ENCODE results near the gene TANGO2. TPM values are rescaled to one million over a fixed set of nuclear protein-coding genes. Genes with fewer than 3 reads are reported as not detected.

TANGO2 gene
- total and polyA plus RNA-seq, 9 donors = 11.0 to 17.5 (median 13.3) TPM

GRCh38 chr22:20029550-20030225 lies 8.8 kb downstream of the TANGO2 start:
- intact Hi-C loops (cut with DNase I) = loop anchor here in 1 of 4 donors (10.0 kb wide), 1 partner anchor 65 kb away; no protein-coding TSS in a partner anchor
- 87 to 90% (median 89%) methylated on average over 9 of the region's 9 CpGs for WGBS, 3 donors

GRCh38 chr22:20031732-20032406 lies 11.0 kb downstream of the TANGO2 start:
- Histone ChIP-seq H3K27me3 (no peaks in the 10 kb centered on the region), H3K4me3 (no peak overlapping the region), H3K27ac (no peak overlapping the region), H3K36me3 (no peaks in the 10 kb centered on the region), H3K9me3 (no peaks in the 10 kb centered on the region), H3K4me1 (ENCODE audit: insufficient read depth) (peaks cover 4% of the 10 kb centered on the region)
- 93 to 95% (median 94%) methylated on average over 15 to 16 of the region's 16 CpGs for WGBS, 3 donors
- TF ChIP-seq POLR2A (IDR thresholded peaks at IDR 0.05) (no peak), EP300 (IDR thresholded peaks at IDR 0.05) (no peak), CTCF (IDR thresholded peaks at IDR 0.05) (no peak)
- DNase-seq = no peak
- intact Hi-C loops (cut with DNase I) = no loop called here

More at GRCh38 chr22:20029550-20030225, 8.8 kb downstream of the TANGO2 start:
- no peaks in the 10 kb centered on the region for H3K9me3 ChIP-seq
- TF ChIP-seq CTCF (IDR thresholded peaks at IDR 0.05) (no peak), POLR2A (IDR thresholded peaks at IDR 0.05) (no peak)
- no peak for DNase-seq
- peaks cover 4% of the 10 kb centered on the region for H3K4me1 ChIP-seq (ENCODE audit: insufficient read depth)
- no peak overlapping the region for H3K27ac ChIP-seq
- no peaks in the 10 kb centered on the region for H3K27me3 ChIP-seq
- H3K4me3 ChIP-seq = no peak overlapping the region
- no peaks in the 10 kb centered on the region for H3K36me3 ChIP-seq

- H3K27me3 ChIP-seq = no peaks in the 10 kb centered on the region
- TF ChIP-seq CTCF (IDR thresholded peaks at IDR 0.05) (no peak), POLR2A (IDR thresholded peaks at IDR 0.05) (no peak), EP300 (IDR thresholded peaks at IDR 0.05) (no peak)
- H3K9me3 ChIP-seq = no peaks in the 10 kb centered on the region
- 90 to 98% (median 93%) methylated on average over 7 of the region's 7 CpGs for WGBS, 3 donors
- H3K27ac ChIP-seq = no peak overlapping the region
- no peak for DNase-seq
- H3K4me3 ChIP-seq = no peak overlapping the region
- intact Hi-C loops (cut with DNase I) = no loop called here
- H3K36me3 ChIP-seq = no peaks in the 10 kb centered on the region
- H3K4me1 ChIP-seq (ENCODE audit: insufficient read depth) = peaks cover 4% of the 10 kb centered on the region
Measured at GRCh38 chr22:20032407-20032991, 11.6 kb downstream of the TANGO2 start.

- DNase-seq = no peak
- intact Hi-C loops (cut with DNase I) = no loop called here
- Histone ChIP-seq H3K36me3 (no peaks in the 10 kb centered on the region), H3K9me3 (no peaks in the 10 kb centered on the region), H3K27ac (no peak overlapping the region), H3K4me1 (ENCODE audit: insufficient read depth) (peaks cover 4% of the 10 kb centered on the region), H3K27me3 (no peaks in the 10 kb centered on the region), H3K4me3 (no peak overlapping the region)
- 63 to 74% (median 71%) methylated on average over 12 to 14 of the region's 14 CpGs for WGBS, 3 donors
- TF ChIP-seq POLR2A (IDR thresholded peaks at IDR 0.05) (no peak), EP300 (IDR thresholded peaks at IDR 0.05) (no peak), CTCF (IDR thresholded peaks at IDR 0.05) (no peak)
Measured at GRCh38 chr22:20033045-20033706, 12.3 kb downstream of the TANGO2 start.
